ENCODE measurements around the gene SCFD2.

Gene SCFD2

DNA sequence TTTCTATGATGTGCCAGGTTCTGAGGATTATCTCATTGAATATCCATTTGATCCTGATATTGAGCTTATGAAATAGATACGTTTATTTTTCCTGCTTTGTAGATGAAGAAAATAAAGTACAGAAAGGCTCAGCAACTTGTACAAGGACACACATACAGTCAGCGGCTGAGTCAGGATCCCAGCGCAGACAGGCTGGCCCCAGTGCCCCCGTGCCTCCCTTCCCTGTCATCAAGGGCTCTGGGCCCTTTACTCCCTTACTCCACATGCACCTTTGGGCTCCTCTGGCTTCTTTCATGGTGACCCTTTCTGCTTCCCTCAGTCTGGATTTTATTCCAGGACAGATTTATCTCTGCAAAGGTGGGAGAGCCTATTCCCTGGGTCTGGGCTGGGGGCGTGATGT, 490.9 kb downstream of the SCFD2 start:
- no peak overlapping the region for H3K4me3 ChIP-seq (ENCODE audit: control insufficient read depth in 1 of 7, extremely low read depth in 1 of 7, insufficient read depth in 4 of 7, low read depth in 2 of 7, low read length in 6 of 7)
- peaks cover 0 to 7% (median 0%) of the 10 kb centered on the region in 4 experiments for H3K4me1 ChIP-seq (ENCODE audit: control extremely low read depth in 1 of 4, control insufficient read depth in 4 of 4, insufficient read depth in 4 of 4, low read length in 3 of 4)
- peaks cover 0 to 10% (median 6%) of the 10 kb centered on the region in 4 experiments for H3K36me3 ChIP-seq (ENCODE audit: control insufficient read depth in 4 of 4, insufficient read depth in 4 of 4, low read length in 3 of 4)
- no peak for DNase-seq
- H3K27me3 ChIP-seq (replicated peaks in 2 of 5; ENCODE audit: control insufficient read depth in 4 of 5, insufficient read depth in 5 of 5, low read length in 4 of 5), result no peaks in the 10 kb centered on the region
- CTCF ChIA-PET, result no interaction called here
- POLR2A ChIA-PET, result no interaction called here
- 97% methylated on average over 5 of the region's 5 CpGs for WGBS (ENCODE audit: insufficient coverage)
- no peaks in the 10 kb centered on the region for H3K9me3 ChIP-seq (ENCODE audit: control extremely low read depth in 1 of 5, control insufficient read depth in 4 of 5, insufficient read depth in 2 of 5, low read depth in 1 of 5, low read length in 4 of 5)
- no peak overlapping the region for H3K27ac ChIP-seq (ENCODE audit: insufficient read depth in 1 of 2, low read depth in 1 of 2, low read length in 2 of 2, poor library complexity in 1 of 2, severe bottlenecking in 2 of 2)

DNA sequence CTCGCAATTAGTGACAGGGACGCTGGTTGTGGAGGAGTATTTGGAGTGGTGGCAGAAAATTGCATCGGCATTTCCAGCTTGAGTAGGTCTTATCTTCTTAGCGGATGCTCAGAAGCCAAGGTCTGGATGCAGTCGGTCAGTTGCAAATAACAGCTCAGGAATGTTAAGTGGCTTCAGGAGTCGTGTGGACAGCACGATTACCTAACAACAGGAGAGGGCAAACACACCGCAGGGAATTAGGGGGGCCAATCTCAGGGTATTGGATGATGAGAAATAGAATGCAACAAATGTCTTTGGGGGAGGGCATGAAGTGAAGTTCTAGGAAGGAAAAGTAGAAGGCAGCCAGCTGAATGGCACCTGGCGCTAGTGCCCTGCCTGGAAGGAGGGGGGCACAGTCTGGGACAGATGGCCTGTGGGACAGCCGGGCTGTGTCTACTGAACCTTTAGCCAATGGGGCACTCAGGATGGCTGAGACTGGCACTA, 492.0 kb downstream of the SCFD2 start:
- no peak for DNase-seq
- peaks cover 0 to 10% (median 6%) of the 10 kb centered on the region in 4 experiments for H3K36me3 ChIP-seq (ENCODE audit: control insufficient read depth in 4 of 4, insufficient read depth in 4 of 4, low read length in 3 of 4)
- POLR2A ChIA-PET, result no interaction called here
- H3K4me1 ChIP-seq (ENCODE audit: control extremely low read depth in 1 of 4, control insufficient read depth in 4 of 4, insufficient read depth in 4 of 4, low read length in 3 of 4), result peaks cover 0 to 7% (median 0%) of the 10 kb centered on the region in 4 experiments
- CTCF ChIA-PET, result no interaction called here
- 97% methylated on average over 6 of the region's 10 CpGs for WGBS (ENCODE audit: insufficient coverage)
- no peaks in the 10 kb centered on the region for H3K27me3 ChIP-seq (replicated peaks in 2 of 5; ENCODE audit: control insufficient read depth in 4 of 5, insufficient read depth in 5 of 5, low read length in 4 of 5)
- H3K9me3 ChIP-seq (ENCODE audit: control extremely low read depth in 1 of 5, control insufficient read depth in 4 of 5, insufficient read depth in 2 of 5, low read depth in 1 of 5, low read length in 4 of 5), result no peaks in the 10 kb centered on the region
- H3K4me3 ChIP-seq (ENCODE audit: control insufficient read depth in 1 of 7, extremely low read depth in 1 of 7, insufficient read depth in 4 of 7, low read depth in 2 of 7, low read length in 6 of 7), result no peak overlapping the region
- H3K27ac ChIP-seq (ENCODE audit: insufficient read depth in 1 of 2, low read depth in 1 of 2, low read length in 2 of 2, poor library complexity in 1 of 2, severe bottlenecking in 2 of 2), result no peak overlapping the region

DNA sequence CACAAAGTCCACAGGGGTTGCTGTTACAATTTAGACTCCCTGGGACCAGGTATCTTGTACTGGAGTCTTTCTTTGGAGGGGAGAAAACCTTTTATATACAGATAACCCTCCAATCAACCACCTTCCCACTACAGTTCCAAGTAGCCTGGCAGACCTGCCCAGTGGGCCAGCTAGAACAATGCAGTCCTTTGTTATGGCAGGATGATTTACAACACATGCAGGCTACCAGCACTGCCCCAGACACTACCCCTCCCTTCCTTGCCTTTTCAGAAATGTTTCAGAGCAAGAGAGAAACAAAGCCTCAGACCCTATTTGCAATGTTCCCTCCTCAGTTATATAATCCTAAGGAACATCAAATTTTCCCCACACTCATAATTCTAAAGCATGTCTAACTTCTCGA, 492.7 kb downstream of the SCFD2 start:
- Histone ChIP-seq H3K27ac (ENCODE audit: insufficient read depth in 1 of 2, low read depth in 1 of 2, low read length in 2 of 2, poor library complexity in 1 of 2, severe bottlenecking in 2 of 2) (no peak overlapping the region), H3K4me1 (ENCODE audit: control extremely low read depth in 1 of 4, control insufficient read depth in 4 of 4, insufficient read depth in 4 of 4, low read length in 3 of 4) (peaks cover 0 to 7% (median 0%) of the 10 kb centered on the region in 4 experiments), H3K9me3 (ENCODE audit: control extremely low read depth in 1 of 5, control insufficient read depth in 4 of 5, insufficient read depth in 2 of 5, low read depth in 1 of 5, low read length in 4 of 5) (no peaks in the 10 kb centered on the region), H3K27me3 (replicated peaks in 2 of 5; ENCODE audit: control insufficient read depth in 4 of 5, insufficient read depth in 5 of 5, low read length in 4 of 5) (no peaks in the 10 kb centered on the region), H3K4me3 (ENCODE audit: control insufficient read depth in 1 of 7, extremely low read depth in 1 of 7, insufficient read depth in 4 of 7, low read depth in 2 of 7, low read length in 6 of 7) (no peak overlapping the region), H3K36me3 (ENCODE audit: control insufficient read depth in 4 of 4, insufficient read depth in 4 of 4, low read length in 3 of 4) (peaks cover 0 to 10% (median 6%) of the 10 kb centered on the region in 4 experiments)
- DNase-seq, result no peak
- no CpG with 5 or more reads among the region's 1 CpG for WGBS (ENCODE audit: insufficient coverage)
- POLR2A ChIA-PET, result no interaction called here
- CTCF ChIA-PET, result no interaction called here

DNA sequence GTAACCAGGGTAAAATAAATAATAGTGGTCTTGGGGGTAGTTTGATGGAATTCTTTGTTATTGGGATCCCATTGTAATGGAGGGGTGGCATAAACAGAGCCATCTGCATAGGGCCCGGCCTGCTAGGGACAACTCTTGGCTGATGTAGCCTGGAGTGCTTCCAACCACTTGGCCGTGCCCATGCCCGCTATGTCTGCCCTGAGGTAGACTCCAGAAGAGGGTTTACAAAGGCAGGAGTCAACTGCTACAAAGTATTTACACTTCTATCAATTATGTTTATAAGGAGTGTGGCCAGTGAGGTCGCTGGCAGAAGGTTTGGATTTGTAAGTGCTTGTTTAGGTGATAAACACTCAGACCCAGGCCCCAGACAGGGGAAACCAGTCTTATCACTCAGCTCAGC, 495.6 kb downstream of the SCFD2 start:
- Histone ChIP-seq H3K4me1 (ENCODE audit: control extremely low read depth in 1 of 4, control insufficient read depth in 4 of 4, insufficient read depth in 4 of 4, low read length in 3 of 4) (no peaks in the 10 kb centered on the region), H3K9me3 (ENCODE audit: control extremely low read depth in 1 of 5, control insufficient read depth in 4 of 5, insufficient read depth in 2 of 5, low read depth in 1 of 5, low read length in 4 of 5) (no peaks in the 10 kb centered on the region), H3K4me3 (ENCODE audit: control insufficient read depth in 1 of 7, extremely low read depth in 1 of 7, insufficient read depth in 4 of 7, low read depth in 2 of 7, low read length in 6 of 7) (no peak overlapping the region), H3K36me3 (ENCODE audit: control insufficient read depth in 4 of 4, insufficient read depth in 4 of 4, low read length in 3 of 4) (peaks cover 0 to 10% (median 6%) of the 10 kb centered on the region in 4 experiments), H3K27ac (ENCODE audit: insufficient read depth in 1 of 2, low read depth in 1 of 2, low read length in 2 of 2, poor library complexity in 1 of 2, severe bottlenecking in 2 of 2) (no peak overlapping the region), H3K27me3 (replicated peaks in 2 of 5; ENCODE audit: control insufficient read depth in 4 of 5, insufficient read depth in 5 of 5, low read length in 4 of 5) (no peaks in the 10 kb centered on the region)
- DNase-seq, result no peak
- WGBS (ENCODE audit: insufficient coverage), result 90% methylated on average over 2 of the region's 4 CpGs
- ChIA-PET POLR2A (no interaction called here), CTCF (no interaction called here)

DNA sequence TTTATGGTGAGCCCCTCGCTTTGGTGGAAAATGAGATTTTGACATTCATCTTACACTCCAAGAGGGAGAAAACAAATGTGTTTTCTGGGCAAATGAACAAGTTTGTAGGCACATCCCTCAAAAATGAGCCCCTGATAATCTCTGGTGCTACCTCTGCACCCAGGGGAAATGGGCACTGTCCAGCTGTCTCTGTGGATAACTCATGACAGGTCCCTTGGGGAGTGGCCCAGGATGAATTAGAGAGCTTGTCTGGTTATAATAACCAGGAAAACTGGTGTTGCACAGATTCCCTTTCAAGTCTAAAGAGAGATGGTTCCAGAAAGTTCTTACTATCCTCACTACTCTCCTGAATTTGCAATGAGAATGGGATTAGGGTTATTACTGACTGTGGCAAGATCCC, 496.2 kb downstream of the SCFD2 start:
- CTCF ChIA-PET, result no interaction called here
- DNase-seq, result no peak
- Histone ChIP-seq H3K4me3 (ENCODE audit: control insufficient read depth in 1 of 7, extremely low read depth in 1 of 7, insufficient read depth in 4 of 7, low read depth in 2 of 7, low read length in 6 of 7) (no peak overlapping the region), H3K27me3 (replicated peaks in 2 of 5; ENCODE audit: control insufficient read depth in 4 of 5, insufficient read depth in 5 of 5, low read length in 4 of 5) (no peaks in the 10 kb centered on the region), H3K9me3 (ENCODE audit: control extremely low read depth in 1 of 5, control insufficient read depth in 4 of 5, insufficient read depth in 2 of 5, low read depth in 1 of 5, low read length in 4 of 5) (no peaks in the 10 kb centered on the region), H3K27ac (ENCODE audit: insufficient read depth in 1 of 2, low read depth in 1 of 2, low read length in 2 of 2, poor library complexity in 1 of 2, severe bottlenecking in 2 of 2) (no peak overlapping the region), H3K4me1 (ENCODE audit: control extremely low read depth in 1 of 4, control insufficient read depth in 4 of 4, insufficient read depth in 4 of 4, low read length in 3 of 4) (no peaks in the 10 kb centered on the region), H3K36me3 (ENCODE audit: control insufficient read depth in 4 of 4, insufficient read depth in 4 of 4, low read length in 3 of 4) (peaks cover 0 to 10% (median 6%) of the 10 kb centered on the region in 4 experiments)
- POLR2A ChIA-PET, result no interaction called here
- WGBS (ENCODE audit: insufficient coverage), result no CpG with 5 or more reads among the region's 1 CpG

DNA sequence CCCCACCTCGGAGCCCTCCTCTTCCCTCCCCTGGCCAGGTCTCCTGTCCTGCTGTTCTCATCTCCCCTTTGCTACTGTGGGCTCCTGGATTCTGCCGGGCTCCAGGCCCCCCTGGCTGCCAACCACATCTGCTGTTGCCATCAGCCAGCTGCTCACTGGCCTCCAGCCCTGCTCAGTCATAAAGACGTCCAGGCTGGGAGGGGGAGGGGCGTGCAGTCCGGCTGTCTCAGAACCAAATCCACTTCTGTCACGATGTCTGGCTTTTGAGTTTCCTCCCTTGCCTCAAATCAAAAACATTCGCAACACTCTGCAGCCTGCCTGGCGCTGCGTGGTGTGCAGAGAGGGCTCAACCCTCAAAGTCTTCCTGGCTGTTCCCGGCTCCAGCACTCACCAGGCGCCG, 496.7 kb downstream of the SCFD2 start:
- no peak for DNase-seq
- CTCF ChIA-PET, result no interaction called here

DNA sequence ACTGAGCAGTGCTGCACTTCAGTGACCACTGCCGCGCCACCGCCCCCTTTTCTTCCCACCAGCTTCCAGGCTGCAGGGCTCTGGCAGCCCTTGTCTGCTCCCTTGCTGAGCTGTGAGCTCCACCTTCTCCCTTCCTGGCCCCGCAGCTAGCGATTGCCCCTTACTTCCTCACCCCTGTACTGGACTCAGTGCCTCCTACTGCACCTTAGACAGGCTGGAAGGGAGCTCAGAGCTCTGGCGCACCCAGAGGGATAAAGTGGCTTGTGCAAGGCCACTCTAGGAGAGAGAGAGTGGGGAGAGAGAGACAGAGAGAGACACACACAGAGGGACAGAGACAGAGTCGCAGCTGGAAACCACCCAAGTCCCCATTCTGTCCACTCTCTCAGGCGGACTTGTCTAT, 497.7 kb downstream of the SCFD2 start:
- Histone ChIP-seq H3K27ac (ENCODE audit: insufficient read depth in 1 of 2, low read depth in 1 of 2, low read length in 2 of 2, poor library complexity in 1 of 2, severe bottlenecking in 2 of 2) (no peak overlapping the region), H3K4me3 (ENCODE audit: control insufficient read depth in 1 of 7, extremely low read depth in 1 of 7, insufficient read depth in 4 of 7, low read depth in 2 of 7, low read length in 6 of 7) (no peak overlapping the region), H3K27me3 (replicated peaks in 2 of 5; ENCODE audit: control insufficient read depth in 4 of 5, insufficient read depth in 5 of 5, low read length in 4 of 5) (peaks cover 0 to 7% (median 2%) of the 10 kb centered on the region in 5 experiments), H3K9me3 (ENCODE audit: control extremely low read depth in 1 of 5, control insufficient read depth in 4 of 5, insufficient read depth in 2 of 5, low read depth in 1 of 5, low read length in 4 of 5) (no peaks in the 10 kb centered on the region), H3K36me3 (ENCODE audit: control insufficient read depth in 4 of 4, insufficient read depth in 4 of 4, low read length in 3 of 4) (peaks cover 0 to 7% (median 2%) of the 10 kb centered on the region in 4 experiments), H3K4me1 (ENCODE audit: control extremely low read depth in 1 of 4, control insufficient read depth in 4 of 4, insufficient read depth in 4 of 4, low read length in 3 of 4) (no peaks in the 10 kb centered on the region)
- WGBS (ENCODE audit: insufficient coverage), result 87% methylated on average over 6 of the region's 8 CpGs
- CTCF ChIA-PET, result interaction anchor here (1.2 kb wide), 1 partner anchor 280 kb away, joined by 4 read pairs; no protein-coding TSS in a partner anchor
- DNase-seq, result no peak
- POLR2A ChIA-PET, result no interaction called here

More for the DNA sequence above, 496.7 kb downstream of the SCFD2 start:
- Histone ChIP-seq H3K27me3 (replicated peaks in 2 of 5; ENCODE audit: control insufficient read depth in 4 of 5, insufficient read depth in 5 of 5, low read length in 4 of 5) (no peaks in the 10 kb centered on the region), H3K36me3 (ENCODE audit: control insufficient read depth in 4 of 4, insufficient read depth in 4 of 4, low read length in 3 of 4) (peaks cover 0 to 10% (median 4%) of the 10 kb centered on the region in 4 experiments), H3K27ac (ENCODE audit: insufficient read depth in 1 of 2, low read depth in 1 of 2, low read length in 2 of 2, poor library complexity in 1 of 2, severe bottlenecking in 2 of 2) (no peak overlapping the region), H3K9me3 (ENCODE audit: control extremely low read depth in 1 of 5, control insufficient read depth in 4 of 5, insufficient read depth in 2 of 5, low read depth in 1 of 5, low read length in 4 of 5) (no peaks in the 10 kb centered on the region), H3K4me1 (ENCODE audit: control extremely low read depth in 1 of 4, control insufficient read depth in 4 of 4, insufficient read depth in 4 of 4, low read length in 3 of 4) (no peaks in the 10 kb centered on the region), H3K4me3 (ENCODE audit: control insufficient read depth in 1 of 7, extremely low read depth in 1 of 7, insufficient read depth in 4 of 7, low read depth in 2 of 7, low read length in 6 of 7) (no peak overlapping the region)
- 91% methylated on average over 10 of the region's 12 CpGs for WGBS (ENCODE audit: insufficient coverage)
- POLR2A ChIA-PET, result interaction anchor here (0.6 kb wide), 1 partner anchor 191 kb away, joined by 3 read pairs; no protein-coding TSS in a partner anchor

Data from common myeloid progenitor, CD34-positive (primary cell).